SH-SY5Y (cell line): ENCODE results near the gene SMIM35.

Source experiments
- GATA2 ChIP-seq: IDR thresholded peaks from 2 replicates; pipeline ENCODE4 v1.6.1; 2011; ENCODE audit warnings: mild to moderate bottlenecking, low read depth, low read length
- GATA3 ChIP-seq: IDR thresholded peaks from 2 replicates; pipeline ENCODE4 v1.6.1; 2011; ENCODE audit warnings: low read depth, mild to moderate bottlenecking, low read length, moderate library complexity

DNA sequence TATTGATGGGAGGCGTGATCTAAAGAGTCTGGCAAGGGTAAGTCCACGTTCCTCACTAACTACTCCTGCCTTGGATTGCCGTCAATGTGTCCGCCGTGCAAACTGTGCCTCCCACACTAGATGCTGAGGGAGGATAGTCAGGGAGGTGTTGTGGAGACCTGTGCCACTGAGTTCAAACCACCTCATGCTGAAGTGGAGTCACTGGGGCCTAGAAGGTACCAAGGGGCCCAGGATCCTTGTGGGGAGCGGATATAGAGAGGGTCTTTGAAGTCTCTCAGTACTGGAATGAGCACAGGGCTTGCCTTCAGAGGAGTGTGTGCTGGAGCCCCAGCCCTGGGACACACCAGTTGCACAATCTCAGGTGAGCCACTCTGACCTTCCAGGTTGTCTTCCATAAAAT lies 37.0 kb downstream of the SMIM35 start:
- TF ChIP-seq GATA3: no peak
- no peak for TF ChIP-seq GATA2
